IgD-negative memory B cell (primary cell): ENCODE measurements around the gene CD300LD. TPM values are rescaled to one million over a fixed set of nuclear protein-coding genes. Genes with fewer than 3 reads are reported as not detected.
"Not testable (repeated sequence)": the region's sequence is repeated elsewhere in the genome, so short reads cannot be mapped to it uniquely, and the experiment has no call there.

ENCODE experiments used
- H3K27ac Mint-ChIP-seq, 3 donors: one replicate each; pipeline ENCODE4 v1.8.0; 2020 to 2022; ENCODE audit warnings: mild to moderate bottlenecking in 3 of 3, mixed read lengths in 3 of 3, moderate library complexity in 1 of 3
- H3K27me3 Mint-ChIP-seq: one replicate; pipeline ENCODE4 v1.8.0; 2021; ENCODE audit warnings: mixed read lengths
- H3K36me3 Mint-ChIP-seq: one replicate; pipeline ENCODE4 v1.8.0; 2020; ENCODE audit warnings: mild to moderate bottlenecking, mixed read lengths
- H3K4me1 Mint-ChIP-seq, 3 donors: one replicate each; pipeline ENCODE4 v1.8.0; 2020 to 2022; ENCODE audit warnings: mixed read lengths in 3 of 3, mild to moderate bottlenecking in 1 of 3
- H3K4me3 Mint-ChIP-seq, 4 donors: one replicate each; pipeline ENCODE4 v1.8.0; 2020 to 2022; ENCODE audit warnings: mild to moderate bottlenecking in 4 of 4, mixed read lengths in 4 of 4, moderate library complexity in 3 of 4
- H3K9me3 Mint-ChIP-seq, 3 donors: one replicate each; pipeline ENCODE4 v1.8.0; 2020 to 2021; ENCODE audit warnings: mixed read lengths in 3 of 3, mild to moderate bottlenecking in 1 of 3
- polyA plus RNA-seq: library from polyadenylated mRNA; unstranded; fragments of 300-500 nt; fragmentation: Illumina TruSeq; gene quantifications from one replicate; pipeline ENCODE4 v1.2.3, GENCODE V29; 2021

The CD300LD gene
- polyA plus RNA-seq, 1 donor from 2014 or later = not detected

- Mint-ChIP-seq H3K27ac (peak overlapping the region in 1 of 3 donors; percentile 40), H3K9me3 (peaks cover 0 to 3% (median 0%) of the 10 kb centered on the region in 3 donors), H3K4me1 (peaks cover 0 to 6% (median 5%) of the 10 kb centered on the region in 3 donors), H3K36me3 (peaks cover 2% of the 10 kb centered on the region), H3K27me3 (peaks cover 18% of the 10 kb centered on the region), H3K4me3 (no peak overlapping the region)
Observed at GRCh38 chr17:74573169-74573568, 18.9 kb downstream of the CD300LD start.

GRCh38 chr17:74571621-74572270 is 20.3 kb downstream of the CD300LD start:
- Mint-ChIP-seq H3K9me3 (peaks cover 0 to 3% (median 0%) of the 10 kb centered on the region in 3 donors), H3K27ac (no peak overlapping the region), H3K4me1 (peaks cover 0 to 10% (median 6%) of the 10 kb centered on the region in 3 donors), H3K36me3 (no peaks in the 10 kb centered on the region), H3K4me3 (no peak overlapping the region), H3K27me3 (peaks cover 15% of the 10 kb centered on the region)

GRCh38 chr17:74569020-74570003 is 22.8 kb downstream of the CD300LD start:
- Mint-ChIP-seq H3K9me3 (peaks cover 0 to 1% (median 0%) of the 10 kb centered on the region in 3 donors), H3K36me3 (no peaks in the 10 kb centered on the region), H3K27me3 (peaks cover 12% of the 10 kb centered on the region), H3K4me3 (no peak overlapping the region), H3K27ac (no peak overlapping the region), H3K4me1 (peaks cover 0 to 9% (median 0%) of the 10 kb centered on the region in 3 donors)

- H3K4me1 Mint-ChIP-seq = peaks cover 0 to 11% (median under 1%) of the 10 kb centered on the region in 3 donors
- no peak overlapping the region for H3K27ac Mint-ChIP-seq
- H3K27me3 Mint-ChIP-seq = peaks cover 17% of the 10 kb centered on the region
- H3K9me3 Mint-ChIP-seq = peaks cover 0 to 1% (median 0%) of the 10 kb centered on the region in 3 donors
- H3K36me3 Mint-ChIP-seq = no peaks in the 10 kb centered on the region
- no peak overlapping the region for H3K4me3 Mint-ChIP-seq
Observed at GRCh38 chr17:74568106-74568873, 23.8 kb downstream of the CD300LD start.

- Mint-ChIP-seq H3K9me3 (peaks cover 0 to 1% (median 0%) of the 10 kb centered on the region in 3 donors), H3K27ac (no peak within 1 kb of the TSS), H3K27me3 (peaks cover 13% of the 10 kb centered on the region), H3K4me1 (peaks cover 0 to 11% (median 2%) of the 10 kb centered on the region in 3 donors), H3K4me3 (no peak within 1 kb of the TSS), H3K36me3 (no peaks in the 10 kb centered on the region)
Observed at GRCh38 chr17:74567397-74567796, 24.7 kb downstream of the CD300LD start, which contains the start of gene CD300H. Gene CD300H (minus strand): TSS chr17:74567509.

- Mint-ChIP-seq H3K4me1 (peaks cover 6 to 17% (median 6%) of the 10 kb centered on the region in 3 donors), H3K4me3 (no peak overlapping the region), H3K27ac (no peak overlapping the region), H3K27me3 (peaks cover 16% of the 10 kb centered on the region), H3K9me3 (peaks cover 0 to 1% (median 0%) of the 10 kb centered on the region in 3 donors), H3K36me3 (peaks cover under 1% of the 10 kb centered on the region)
Observed at GRCh38 chr17:74566132-74566753, 25.8 kb downstream of the CD300LD start.

- peaks cover 0 to 1% (median 0%) of the 10 kb centered on the region in 3 donors for H3K9me3 Mint-ChIP-seq
- peak overlapping the region in 1 of 3 donors; percentile 48 for H3K27ac Mint-ChIP-seq
- peaks cover 3% of the 10 kb centered on the region for H3K36me3 Mint-ChIP-seq
- H3K4me1 Mint-ChIP-seq = peaks cover 6 to 17% (median 6%) of the 10 kb centered on the region in 3 donors
- H3K27me3 Mint-ChIP-seq = peaks cover 15% of the 10 kb centered on the region
- no peak overlapping the region for H3K4me3 Mint-ChIP-seq
Observed at GRCh38 chr17:74565126-74565525, 27.0 kb downstream of the CD300LD start.

- Mint-ChIP-seq H3K27me3 (peaks cover 13% of the 10 kb centered on the region), H3K36me3 (peaks cover 5% of the 10 kb centered on the region), H3K9me3 (peaks cover 0 to 5% (median 3%) of the 10 kb centered on the region in 3 donors), H3K4me3 (no peak overlapping the region), H3K27ac (no peak overlapping the region), H3K4me1 (peaks cover 11 to 27% (median 16%) of the 10 kb centered on the region in 3 donors)
Observed at GRCh38 chr17:74563358-74563757, 28.7 kb downstream of the CD300LD start.

- Mint-ChIP-seq H3K36me3 (peaks cover 5% of the 10 kb centered on the region), H3K4me1 (peaks cover 13 to 31% (median 22%) of the 10 kb centered on the region in 3 donors), H3K27ac (no peak overlapping the region), H3K27me3 (peaks cover 12% of the 10 kb centered on the region), H3K4me3 (peak overlapping the region in 1 of 4 donors; percentile 47), H3K9me3 (peaks cover 0 to 16% (median 2%) of the 10 kb centered on the region in 3 donors)
Observed at GRCh38 chr17:74561586-74561985, 30.5 kb downstream of the CD300LD start.

- peak overlapping the region in 2 of 3 donors; percentile 53 to 63 for H3K27ac Mint-ChIP-seq
- H3K36me3 Mint-ChIP-seq = peaks cover 5% of the 10 kb centered on the region
- peaks cover 12% of the 10 kb centered on the region for H3K27me3 Mint-ChIP-seq
- H3K9me3 Mint-ChIP-seq = peaks cover 3 to 21% (median 4%) of the 10 kb centered on the region in 3 donors
- peaks cover 13 to 28% (median 22%) of the 10 kb centered on the region in 3 donors for H3K4me1 Mint-ChIP-seq
- H3K4me3 Mint-ChIP-seq = peak overlapping the region in 2 of 4 donors; percentile 27 to 80
Observed at GRCh38 chr17:74558882-74559519, 33.1 kb downstream of the CD300LD start.

- Mint-ChIP-seq H3K4me3 (peak overlapping the region in 2 of 4 donors; percentile 27 to 80), H3K27ac (peak overlapping the region in 2 of 3 donors; percentile 53 to 63), H3K9me3 (peaks cover 3 to 21% (median 4%) of the 10 kb centered on the region in 3 donors), H3K4me1 (peaks cover 13 to 26% (median 22%) of the 10 kb centered on the region in 3 donors)
- not testable (repeated sequence) for H3K36me3 Mint-ChIP-seq, H3K27me3 Mint-ChIP-seq
Observed at GRCh38 chr17:74558402-74558801, 33.7 kb downstream of the CD300LD start.

- no peak overlapping the region for H3K4me3 Mint-ChIP-seq
- no peak overlapping the region for H3K27ac Mint-ChIP-seq
- peaks cover 10 to 20% (median 16%) of the 10 kb centered on the region in 3 donors for H3K4me1 Mint-ChIP-seq
- H3K36me3 Mint-ChIP-seq = peaks cover 2% of the 10 kb centered on the region
- H3K27me3 Mint-ChIP-seq = peaks cover under 1% of the 10 kb centered on the region
- peaks cover 3 to 21% (median 4%) of the 10 kb centered on the region in 3 donors for H3K9me3 Mint-ChIP-seq
Observed at GRCh38 chr17:74555427-74555940, 36.6 kb downstream of the CD300LD start.

- H3K27me3 Mint-ChIP-seq = no peaks in the 10 kb centered on the region
- H3K4me3 Mint-ChIP-seq = peak overlapping the region in 1 of 4 donors; percentile 22
- peaks cover 2% of the 10 kb centered on the region for H3K36me3 Mint-ChIP-seq
- H3K4me1 Mint-ChIP-seq = peaks cover 10 to 20% (median 16%) of the 10 kb centered on the region in 3 donors
- H3K27ac Mint-ChIP-seq = no peak overlapping the region
- H3K9me3 Mint-ChIP-seq = peaks cover 3 to 21% (median 4%) of the 10 kb centered on the region in 3 donors
Observed at GRCh38 chr17:74554909-74555308, 37.2 kb downstream of the CD300LD start.
